H1 (cell line): ENCODE data around the gene TINAG.

ENCODE experiments used
- CBX5 ChIP-seq: fragments of 300-800, 300-1000 bp; sonication (generic); IDR thresholded peaks from 2 replicates; pipeline ENCODE4 v1.7.1; 2016; ENCODE audit warnings: antibody characterized with exemption, low read length, low read depth
- CHD2 ChIP-seq: IDR thresholded peaks from 2 replicates; pipeline ENCODE4 v1.6.1; 2012; ENCODE audit warnings: low read length, improper control_type of control experiment
- EP300 ChIP-seq, 2 experiments: IDR thresholded peaks; 1 replicate in 1 of 2; 2 replicates in 1 of 2; pipeline ENCODE4 v1.6.1; 2011 to 2012; ENCODE audit warnings: low read depth in 2 of 2, low read length in 2 of 2, mild to moderate bottlenecking in 2 of 2, borderline replicate concordance in 1 of 2, inconsistent platforms in 1 of 2, moderate library complexity in 1 of 2
- EZH2 ChIP-seq: fragments of 200-600 bp; sonication (generic); IDR thresholded peaks from 2 replicates; pipeline ENCODE4 v1.7.1; 2012; ENCODE audit warnings: low read depth, mild to moderate bottlenecking, moderate library complexity, low read length, inconsistent platforms; ENCODE audit not compliant: severe bottlenecking

- TF ChIP-seq CHD2 = no peak
- no peak for TF ChIP-seq EZH2
- no peak for TF ChIP-seq CBX5
- no peak for TF ChIP-seq EP300 (IDR thresholded peaks at IDR 0.05; ENCODE audit: borderline replicate concordance in 1 of 2, low read depth in 2 of 2, low read length in 2 of 2)
Observed at GRCh38 chr6:54353975-54354374, 45.7 kb downstream of the TINAG start.
